Measurements from ENCODE around the gene SLC4A9.
"Not testable (repeated sequence)": the region's sequence is repeated elsewhere in the genome, so short reads cannot be mapped to it uniquely, and the experiment has no call there.

DNA sequence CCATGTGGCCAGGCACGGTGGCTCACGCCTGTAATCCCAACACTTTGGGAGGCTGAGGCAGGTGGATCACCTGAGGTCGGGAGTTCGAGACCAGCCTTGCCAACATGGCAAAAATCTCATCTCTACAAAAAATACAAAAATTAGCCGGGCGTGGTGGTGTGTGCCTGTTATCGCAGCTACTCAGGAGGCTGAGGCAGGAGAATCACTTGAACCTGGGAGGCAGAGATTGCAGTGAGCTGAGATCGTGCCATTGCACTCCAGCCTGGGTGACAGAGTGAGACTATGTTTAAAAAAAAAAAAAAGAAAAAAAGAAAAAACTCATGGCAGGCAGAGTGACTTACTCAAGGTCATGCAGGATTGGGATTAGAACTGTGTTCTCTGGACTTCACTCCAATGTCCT is 16.1 kb upstream of the SLC4A9 start:
- TF ChIP-seq, protein P1, sequence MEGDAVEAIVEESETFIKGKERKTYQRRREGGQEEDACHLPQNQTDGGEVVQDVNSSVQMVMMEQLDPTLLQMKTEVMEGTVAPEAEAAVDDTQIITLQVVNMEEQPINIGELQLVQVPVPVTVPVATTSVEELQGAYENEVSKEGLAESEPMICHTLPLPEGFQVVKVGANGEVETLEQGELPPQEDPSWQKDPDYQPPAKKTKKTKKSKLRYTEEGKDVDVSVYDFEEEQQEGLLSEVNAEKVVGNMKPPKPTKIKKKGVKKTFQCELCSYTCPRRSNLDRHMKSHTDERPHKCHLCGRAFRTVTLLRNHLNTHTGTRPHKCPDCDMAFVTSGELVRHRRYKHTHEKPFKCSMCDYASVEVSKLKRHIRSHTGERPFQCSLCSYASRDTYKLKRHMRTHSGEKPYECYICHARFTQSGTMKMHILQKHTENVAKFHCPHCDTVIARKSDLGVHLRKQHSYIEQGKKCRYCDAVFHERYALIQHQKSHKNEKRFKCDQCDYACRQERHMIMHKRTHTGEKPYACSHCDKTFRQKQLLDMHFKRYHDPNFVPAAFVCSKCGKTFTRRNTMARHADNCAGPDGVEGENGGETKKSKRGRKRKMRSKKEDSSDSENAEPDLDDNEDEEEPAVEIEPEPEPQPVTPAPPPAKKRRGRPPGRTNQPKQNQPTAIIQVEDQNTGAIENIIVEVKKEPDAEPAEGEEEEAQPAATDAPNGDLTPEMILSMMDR (IDR thresholded peaks at IDR 0.05; ENCODE audit: low read length) = not testable (repeated sequence)
- not testable (repeated sequence) for TF ChIP-seq EZH2 (IDR thresholded peaks at IDR 0.05; ENCODE audit: borderline replicate concordance, low read length)
